ENCODE measurements around the gene HES5.

DNA sequence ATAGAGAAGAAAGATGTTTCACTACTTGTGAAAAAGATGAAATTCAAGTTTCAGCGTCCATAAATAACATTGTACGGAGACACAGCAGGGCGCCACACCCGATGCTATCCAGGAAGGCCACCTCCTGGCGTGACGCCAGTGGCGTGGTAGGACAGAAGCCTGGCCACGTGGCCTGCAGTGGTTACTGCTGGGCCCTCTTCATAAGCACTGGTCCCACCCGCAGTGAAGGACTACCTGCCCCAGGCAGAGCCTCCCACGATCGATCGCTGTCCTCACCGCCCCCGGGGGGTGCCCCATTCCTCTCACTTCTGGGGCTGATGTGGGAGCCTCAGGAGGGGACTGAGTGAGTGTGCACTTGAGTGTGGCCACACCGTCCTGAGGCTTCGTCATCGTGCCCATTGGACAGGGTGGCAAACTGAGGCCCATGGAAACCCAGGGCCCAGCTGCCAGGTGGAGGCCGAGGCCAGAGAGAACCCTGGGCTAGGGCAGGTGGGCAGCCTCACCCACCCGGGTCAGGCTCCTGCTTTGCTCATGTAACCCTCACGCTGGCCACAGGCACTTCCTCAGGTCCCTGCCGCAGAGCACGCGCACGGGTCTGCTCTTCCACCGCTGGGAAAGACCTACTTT lies 11.7 kb upstream of the HES5 start:
- TF ChIP-seq, protein P1, sequence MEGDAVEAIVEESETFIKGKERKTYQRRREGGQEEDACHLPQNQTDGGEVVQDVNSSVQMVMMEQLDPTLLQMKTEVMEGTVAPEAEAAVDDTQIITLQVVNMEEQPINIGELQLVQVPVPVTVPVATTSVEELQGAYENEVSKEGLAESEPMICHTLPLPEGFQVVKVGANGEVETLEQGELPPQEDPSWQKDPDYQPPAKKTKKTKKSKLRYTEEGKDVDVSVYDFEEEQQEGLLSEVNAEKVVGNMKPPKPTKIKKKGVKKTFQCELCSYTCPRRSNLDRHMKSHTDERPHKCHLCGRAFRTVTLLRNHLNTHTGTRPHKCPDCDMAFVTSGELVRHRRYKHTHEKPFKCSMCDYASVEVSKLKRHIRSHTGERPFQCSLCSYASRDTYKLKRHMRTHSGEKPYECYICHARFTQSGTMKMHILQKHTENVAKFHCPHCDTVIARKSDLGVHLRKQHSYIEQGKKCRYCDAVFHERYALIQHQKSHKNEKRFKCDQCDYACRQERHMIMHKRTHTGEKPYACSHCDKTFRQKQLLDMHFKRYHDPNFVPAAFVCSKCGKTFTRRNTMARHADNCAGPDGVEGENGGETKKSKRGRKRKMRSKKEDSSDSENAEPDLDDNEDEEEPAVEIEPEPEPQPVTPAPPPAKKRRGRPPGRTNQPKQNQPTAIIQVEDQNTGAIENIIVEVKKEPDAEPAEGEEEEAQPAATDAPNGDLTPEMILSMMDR (optimal IDR thresholded peaks at IDR 0.05 in 1 of 3, IDR thresholded peaks at IDR 0.05 in 1 of 3, conservative IDR thresholded peaks at IDR 0.05 in 1 of 3; ENCODE audit: extremely low read depth in 1 of 3, insufficient read depth in 2 of 3, low read length in 3 of 3) = no peak
- no peak for TF ChIP-seq EZH2 (IDR thresholded peaks at IDR 0.05; ENCODE audit: low read length)

Measured in keratinocyte (primary cell).